ENCODE data around the gene SFXN5. TPM values are rescaled to one million over a fixed set of nuclear protein-coding genes. Genes with fewer than 3 reads are reported as not detected.

The SFXN5 gene
- total RNA-seq, 2 donors from 2014 or later = 16.1 to 26.4 TPM

DNA sequence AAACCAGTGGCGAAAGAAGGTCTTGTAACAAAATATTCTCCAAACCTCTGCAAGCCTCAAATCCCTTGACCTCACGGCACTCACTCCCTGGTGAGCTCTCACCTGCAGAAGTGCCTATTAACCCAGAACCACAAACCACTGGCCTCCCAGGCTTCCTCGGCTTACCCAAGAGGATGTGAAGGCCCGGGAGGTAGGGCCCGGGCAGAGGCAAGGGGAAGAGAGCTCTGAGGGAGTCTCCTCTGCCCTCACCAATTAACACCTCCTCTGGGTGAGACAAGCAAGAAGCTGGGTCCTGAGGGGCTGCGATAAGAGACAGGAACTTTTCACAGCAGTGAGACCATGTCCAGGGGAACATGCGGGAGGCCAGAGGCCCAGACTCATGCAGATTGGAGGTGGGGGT lies 100.5 kb downstream of the SFXN5 start:
- intact Hi-C loops (cut with DNase I) = no loop called here
- DNase-seq = no peak

GRCh38 chr2:72969706-72970105 lies 101.8 kb downstream of the SFXN5 start:
- intact Hi-C loops (cut with DNase I) = no loop called here
- DNase-seq = no peak

More for the DNA sequence above, 100.5 kb downstream of the SFXN5 start:
- Histone ChIP-seq H3K27me3 (no peaks in the 10 kb centered on the region), H3K9ac (ENCODE audit: low read depth in 2 of 2, low read length in 2 of 2) (no peak overlapping the region), H3K4me3 (no peak overlapping the region), H3K9me3 (no peaks in the 10 kb centered on the region), H3K4me1 (no peaks in the 10 kb centered on the region), H3K36me3 (no peaks in the 10 kb centered on the region), H3K27ac (no peak overlapping the region)
- TF ChIP-seq, protein P1, sequence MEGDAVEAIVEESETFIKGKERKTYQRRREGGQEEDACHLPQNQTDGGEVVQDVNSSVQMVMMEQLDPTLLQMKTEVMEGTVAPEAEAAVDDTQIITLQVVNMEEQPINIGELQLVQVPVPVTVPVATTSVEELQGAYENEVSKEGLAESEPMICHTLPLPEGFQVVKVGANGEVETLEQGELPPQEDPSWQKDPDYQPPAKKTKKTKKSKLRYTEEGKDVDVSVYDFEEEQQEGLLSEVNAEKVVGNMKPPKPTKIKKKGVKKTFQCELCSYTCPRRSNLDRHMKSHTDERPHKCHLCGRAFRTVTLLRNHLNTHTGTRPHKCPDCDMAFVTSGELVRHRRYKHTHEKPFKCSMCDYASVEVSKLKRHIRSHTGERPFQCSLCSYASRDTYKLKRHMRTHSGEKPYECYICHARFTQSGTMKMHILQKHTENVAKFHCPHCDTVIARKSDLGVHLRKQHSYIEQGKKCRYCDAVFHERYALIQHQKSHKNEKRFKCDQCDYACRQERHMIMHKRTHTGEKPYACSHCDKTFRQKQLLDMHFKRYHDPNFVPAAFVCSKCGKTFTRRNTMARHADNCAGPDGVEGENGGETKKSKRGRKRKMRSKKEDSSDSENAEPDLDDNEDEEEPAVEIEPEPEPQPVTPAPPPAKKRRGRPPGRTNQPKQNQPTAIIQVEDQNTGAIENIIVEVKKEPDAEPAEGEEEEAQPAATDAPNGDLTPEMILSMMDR (IDR thresholded peaks at IDR 0.05) = no peak

DNA sequence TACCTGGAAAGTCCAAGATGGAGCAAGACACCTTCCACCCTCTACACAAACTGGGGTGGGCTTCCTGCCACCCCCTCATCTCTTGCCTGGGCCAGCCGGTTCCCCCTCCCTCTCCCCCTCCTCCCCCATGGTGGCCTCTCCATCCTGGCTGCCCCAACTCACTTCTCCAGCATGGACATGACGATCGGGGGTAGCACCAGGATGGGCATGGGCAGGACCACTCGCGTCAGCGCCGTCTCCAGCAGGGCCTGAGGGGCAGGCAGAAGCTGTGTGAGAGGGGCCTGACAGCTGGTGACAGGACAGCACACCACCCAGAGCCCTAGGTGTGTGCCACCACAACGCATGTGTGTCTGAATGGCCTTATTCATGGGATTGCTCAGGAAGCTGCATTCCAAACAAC lies 103.2 kb downstream of the SFXN5 start:
- no peak for DNase-seq
- H3K9me3 ChIP-seq = no peaks in the 10 kb centered on the region
- H3K27ac ChIP-seq = no peak overlapping the region
- no peak overlapping the region for H3K9ac ChIP-seq (ENCODE audit: low read depth in 2 of 2, low read length in 2 of 2)
- intact Hi-C loops (cut with DNase I) = no loop called here
- no peaks in the 10 kb centered on the region for H3K4me1 ChIP-seq
- no peaks in the 10 kb centered on the region for H3K27me3 ChIP-seq
- H3K36me3 ChIP-seq = no peaks in the 10 kb centered on the region
- TF ChIP-seq, protein P1 (IDR thresholded peaks at IDR 0.05) = no peak
- H3K4me3 ChIP-seq = no peak overlapping the region

More at GRCh38 chr2:72969706-72970105, 101.8 kb downstream of the SFXN5 start:
- Histone ChIP-seq H3K27ac (no peak overlapping the region), H3K4me1 (no peaks in the 10 kb centered on the region), H3K4me3 (no peak overlapping the region), H3K36me3 (no peaks in the 10 kb centered on the region), H3K27me3 (no peaks in the 10 kb centered on the region), H3K9me3 (no peaks in the 10 kb centered on the region), H3K9ac (ENCODE audit: low read depth in 2 of 2, low read length in 2 of 2) (no peak overlapping the region)
- TF ChIP-seq, protein P1 (IDR thresholded peaks at IDR 0.05) = no peak

GRCh38 chr2:72965770-72966450 lies 105.6 kb downstream of the SFXN5 start:
- DNase-seq = no peak
- Histone ChIP-seq H3K4me3 (no peak overlapping the region), H3K27me3 (no peaks in the 10 kb centered on the region), H3K9me3 (no peaks in the 10 kb centered on the region), H3K4me1 (no peaks in the 10 kb centered on the region), H3K36me3 (no peaks in the 10 kb centered on the region), H3K27ac (no peak overlapping the region), H3K9ac (ENCODE audit: low read depth in 2 of 2, low read length in 2 of 2) (no peak overlapping the region)
- intact Hi-C loops (cut with DNase I) = no loop called here
- TF ChIP-seq, protein P1 (IDR thresholded peaks at IDR 0.05) = no peak

- Histone ChIP-seq H3K27me3 (no peaks in the 10 kb centered on the region), H3K4me3 (no peak overlapping the region), H3K36me3 (no peaks in the 10 kb centered on the region), H3K27ac (no peak overlapping the region), H3K4me1 (no peaks in the 10 kb centered on the region), H3K9ac (ENCODE audit: low read depth in 2 of 2, low read length in 2 of 2) (no peak overlapping the region), H3K9me3 (no peaks in the 10 kb centered on the region)
- intact Hi-C loops (cut with DNase I) = no loop called here
- no peak for DNase-seq
- TF ChIP-seq, protein P1 (IDR thresholded peaks at IDR 0.05) = no peak
Measured at GRCh38 chr2:72965016-72965415, 106.5 kb downstream of the SFXN5 start.
